Measurements from ENCODE around the gene CCDC86.

Gene CCDC86

GRCh38 chr11:60831501-60832079, 10.3 kb upstream of the CCDC86 start:
- DNase-seq = no peak

- DNase-seq = no peak
Observed at GRCh38 chr11:60834742-60835533, 7.0 kb upstream of the CCDC86 start.

DNA sequence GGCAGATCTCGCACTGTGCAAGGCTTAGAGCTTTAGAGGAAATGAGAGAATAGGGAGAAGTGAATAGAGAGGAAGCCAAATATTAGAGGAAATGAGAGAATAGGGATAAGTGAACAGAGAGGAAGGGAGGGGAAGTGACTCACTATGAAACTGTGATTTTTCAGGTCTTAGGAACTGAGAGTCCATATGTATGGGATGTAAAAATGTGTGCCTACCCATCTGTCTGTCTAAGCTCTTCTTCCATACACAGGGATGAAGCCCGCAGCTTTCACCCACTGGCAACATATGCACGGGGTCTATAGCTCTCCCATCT, 6.4 kb upstream of the CCDC86 start:
- no peak for DNase-seq

GRCh38 chr11:60836866-60837515, 4.9 kb upstream of the CCDC86 start:
- no peak for DNase-seq

DNA sequence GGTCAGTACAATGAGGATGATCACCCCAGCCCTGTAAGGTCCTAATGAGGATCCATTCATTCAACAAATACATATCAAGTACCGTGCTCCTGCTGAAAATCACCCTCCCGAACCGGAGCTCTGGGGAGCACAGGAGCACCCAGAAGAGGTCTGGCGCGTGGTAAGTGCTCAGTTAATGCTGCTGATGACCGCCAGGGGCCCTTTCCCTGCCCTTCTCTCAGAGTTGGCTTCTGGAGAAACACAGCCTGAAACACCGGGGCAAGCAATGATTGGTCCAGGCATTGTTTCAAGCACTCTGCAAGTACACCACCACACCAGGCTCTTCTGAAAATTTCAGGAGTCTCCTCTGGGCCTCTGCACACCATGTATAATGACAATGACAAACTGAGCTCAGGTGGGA, 3.8 kb upstream of the CCDC86 start:
- DNase-seq = no peak

DNA sequence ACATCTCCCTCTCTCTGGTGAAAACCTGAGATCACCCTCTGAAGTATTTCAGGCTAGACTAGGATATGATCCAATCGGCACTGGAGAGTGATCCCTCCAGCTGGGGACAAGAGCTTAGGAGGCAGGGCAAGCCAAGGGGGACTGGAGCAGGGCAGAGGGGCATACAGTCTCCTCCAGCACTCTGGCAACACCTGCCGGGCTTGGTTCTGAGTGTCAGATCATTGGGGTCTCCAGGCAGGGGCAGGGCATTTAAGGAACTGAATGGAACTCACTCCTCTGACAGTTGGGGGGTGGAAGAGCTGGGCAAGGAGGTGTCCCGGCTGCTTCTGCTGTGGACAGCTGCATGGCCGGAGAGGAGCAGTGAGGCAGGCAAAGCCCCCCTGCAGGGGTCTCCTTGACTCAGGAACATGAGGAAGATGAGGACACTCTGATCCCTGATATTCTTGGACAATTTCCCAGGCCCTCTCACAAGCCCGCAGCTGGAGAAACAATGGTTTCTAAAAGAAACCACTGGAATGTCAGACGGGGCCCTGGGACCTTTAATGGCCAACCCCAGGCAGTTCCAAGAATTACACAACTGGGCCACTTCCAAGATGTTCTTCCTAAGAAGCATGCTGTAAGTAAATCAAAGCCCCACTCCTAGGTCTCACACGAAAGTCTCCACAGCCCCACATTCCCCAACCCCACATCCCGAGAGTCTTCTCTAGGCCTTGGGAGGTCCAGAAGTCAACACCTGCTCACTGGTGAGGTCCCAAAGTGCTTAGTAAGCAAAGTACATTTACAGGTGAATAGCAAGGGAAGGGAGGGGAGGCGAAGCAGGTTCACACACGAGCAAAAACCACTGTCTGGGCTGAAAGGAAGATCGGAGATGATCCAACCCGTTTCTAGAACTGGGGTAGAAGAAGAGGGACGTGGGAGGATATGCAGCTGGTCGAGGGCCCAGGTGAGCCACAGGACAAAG, 1.2 kb upstream of the CCDC86 start:
- no peak for DNase-seq

GRCh38 chr11:60842668-60843600, 1.0 kb downstream of the CCDC86 start:
- DNase-seq = no peak

- DNase-seq = no peak
Observed at GRCh38 chr11:60844045-60844869, 2.3 kb downstream of the CCDC86 start.

- DNase-seq = no peak
Observed at GRCh38 chr11:60844870-60845221, 2.9 kb downstream of the CCDC86 start.

- no peak for DNase-seq
Observed at GRCh38 chr11:60845338-60845737, 3.4 kb downstream of the CCDC86 start.

- no peak for DNase-seq
Observed at GRCh38 chr11:60847281-60847680, 5.4 kb downstream of the CCDC86 start.

DNA sequence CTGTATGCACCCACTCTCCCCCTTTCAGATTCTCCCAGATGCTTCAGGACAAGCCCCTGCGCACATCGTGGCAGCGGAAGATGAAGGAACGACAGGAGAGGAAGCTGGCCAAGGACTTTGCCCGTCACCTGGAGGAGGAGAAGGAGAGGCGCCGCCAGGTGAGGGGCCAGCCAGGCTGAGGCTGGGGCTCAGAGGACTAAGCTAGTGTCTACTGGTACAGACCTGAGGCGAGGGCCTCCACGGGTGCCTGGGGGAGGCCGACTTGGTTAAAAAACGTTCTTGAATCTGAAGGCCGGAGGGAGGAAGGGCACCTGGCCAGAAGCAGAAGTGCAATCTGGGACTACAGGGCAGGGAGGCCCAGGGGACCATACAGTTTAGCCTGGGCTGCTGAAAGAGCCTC, 6.0 kb downstream of the CCDC86 start:
- DNase-seq = no peak

- DNase-seq = no peak
Observed at GRCh38 chr11:60848714-60849151, 6.8 kb downstream of the CCDC86 start.

GRCh38 chr11:60849641-60850520, 8.0 kb downstream of the CCDC86 start:
- no peak for DNase-seq

DNA sequence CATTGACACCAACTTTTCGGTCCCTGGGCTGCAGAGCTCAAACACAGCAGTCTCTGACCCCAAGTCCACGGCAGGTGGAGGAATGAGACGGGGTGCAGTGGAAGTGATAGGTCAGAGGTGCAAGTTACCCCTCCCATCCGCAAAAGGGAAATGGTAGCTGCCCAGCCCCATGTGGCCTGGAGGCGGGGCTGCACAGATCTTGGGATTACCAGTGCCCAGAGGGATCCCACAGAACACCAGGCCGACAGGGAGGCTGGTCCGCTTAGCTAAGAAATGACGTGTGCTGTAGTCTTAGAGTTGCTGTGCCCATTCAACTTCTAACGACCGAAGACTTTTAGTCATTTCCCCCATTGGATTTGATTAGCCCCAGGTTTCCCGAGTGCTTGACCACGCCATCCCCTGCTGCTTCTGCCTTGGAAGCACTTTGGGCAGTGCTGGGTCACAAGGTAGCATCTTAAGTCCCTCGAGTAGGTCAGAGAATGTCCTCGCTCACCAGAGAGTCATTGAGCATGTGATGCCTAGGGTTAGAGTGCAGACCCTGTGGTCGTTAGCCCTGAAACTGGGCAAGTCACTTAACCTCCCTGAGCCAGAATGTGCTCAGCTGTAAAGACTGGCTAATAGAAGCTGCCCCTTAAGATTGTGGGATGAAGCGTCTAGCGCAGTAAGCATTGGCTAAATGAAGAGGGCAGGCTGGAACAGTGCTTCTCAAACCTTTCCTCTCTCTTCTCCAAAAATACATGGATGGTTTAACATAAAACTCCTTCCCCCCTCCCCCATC, 9.6 kb downstream of the CCDC86 start:
- DNase-seq = no peak

- DNase-seq = no peak
Observed at GRCh38 chr11:60852117-60852981, 10.4 kb downstream of the CCDC86 start.

GRCh38 chr11:60852982-60853950, 11.4 kb downstream of the CCDC86 start:
- no peak for DNase-seq
